GM12872 (cell line): ENCODE measurements around the gene NOS1AP.

Experiments used
- TF ChIP-seq, protein P1 (sequence below): IDR thresholded peaks from 3 replicates; pipeline ENCODE4 v1.5.1; 2011; ENCODE audit warnings: low read depth, mild to moderate bottlenecking, low read length, moderate library complexity; ENCODE audit not compliant: insufficient read depth

Gene NOS1AP

DNA sequence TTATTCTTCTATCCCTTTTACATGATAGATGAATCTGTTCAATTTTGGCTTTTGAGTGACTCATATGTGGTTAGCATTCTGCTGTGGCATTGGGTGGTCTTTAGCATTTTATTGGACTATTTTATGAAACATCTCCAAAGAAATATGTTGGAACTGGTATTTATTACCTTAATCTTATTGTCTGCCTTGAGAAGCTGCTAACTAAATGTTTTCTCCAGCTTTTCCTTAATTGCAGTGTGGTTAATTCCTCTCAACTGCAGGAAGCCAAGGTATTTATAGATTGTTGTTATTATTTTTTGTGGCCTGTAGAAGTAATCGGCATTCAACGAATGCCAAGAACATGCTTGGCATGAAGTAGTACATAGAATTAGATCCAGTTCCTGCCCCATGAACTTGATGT lies 64.1 kb downstream of the NOS1AP start:
- TF ChIP-seq, protein P1, sequence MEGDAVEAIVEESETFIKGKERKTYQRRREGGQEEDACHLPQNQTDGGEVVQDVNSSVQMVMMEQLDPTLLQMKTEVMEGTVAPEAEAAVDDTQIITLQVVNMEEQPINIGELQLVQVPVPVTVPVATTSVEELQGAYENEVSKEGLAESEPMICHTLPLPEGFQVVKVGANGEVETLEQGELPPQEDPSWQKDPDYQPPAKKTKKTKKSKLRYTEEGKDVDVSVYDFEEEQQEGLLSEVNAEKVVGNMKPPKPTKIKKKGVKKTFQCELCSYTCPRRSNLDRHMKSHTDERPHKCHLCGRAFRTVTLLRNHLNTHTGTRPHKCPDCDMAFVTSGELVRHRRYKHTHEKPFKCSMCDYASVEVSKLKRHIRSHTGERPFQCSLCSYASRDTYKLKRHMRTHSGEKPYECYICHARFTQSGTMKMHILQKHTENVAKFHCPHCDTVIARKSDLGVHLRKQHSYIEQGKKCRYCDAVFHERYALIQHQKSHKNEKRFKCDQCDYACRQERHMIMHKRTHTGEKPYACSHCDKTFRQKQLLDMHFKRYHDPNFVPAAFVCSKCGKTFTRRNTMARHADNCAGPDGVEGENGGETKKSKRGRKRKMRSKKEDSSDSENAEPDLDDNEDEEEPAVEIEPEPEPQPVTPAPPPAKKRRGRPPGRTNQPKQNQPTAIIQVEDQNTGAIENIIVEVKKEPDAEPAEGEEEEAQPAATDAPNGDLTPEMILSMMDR, result no peak

DNA sequence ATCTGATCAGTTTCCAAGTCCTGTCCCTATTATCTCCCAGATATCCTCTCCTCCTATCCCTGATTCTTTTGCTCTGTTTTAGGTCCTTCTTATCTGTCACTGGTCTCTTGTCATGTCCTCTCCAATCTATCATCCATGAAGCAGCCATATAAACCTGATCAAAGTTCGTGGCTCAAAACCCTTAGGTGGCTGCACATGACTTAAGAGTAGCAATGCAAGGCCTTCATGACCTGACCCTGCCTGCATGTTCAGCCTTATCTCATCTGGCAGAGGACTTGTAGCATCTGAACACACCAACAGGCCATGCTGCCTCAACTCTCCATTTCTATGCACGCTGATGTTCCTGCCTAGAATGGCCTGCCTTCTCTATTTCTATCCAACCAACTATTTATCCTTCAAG lies 65.2 kb downstream of the NOS1AP start:
- TF ChIP-seq, protein P1, result no peak

DNA sequence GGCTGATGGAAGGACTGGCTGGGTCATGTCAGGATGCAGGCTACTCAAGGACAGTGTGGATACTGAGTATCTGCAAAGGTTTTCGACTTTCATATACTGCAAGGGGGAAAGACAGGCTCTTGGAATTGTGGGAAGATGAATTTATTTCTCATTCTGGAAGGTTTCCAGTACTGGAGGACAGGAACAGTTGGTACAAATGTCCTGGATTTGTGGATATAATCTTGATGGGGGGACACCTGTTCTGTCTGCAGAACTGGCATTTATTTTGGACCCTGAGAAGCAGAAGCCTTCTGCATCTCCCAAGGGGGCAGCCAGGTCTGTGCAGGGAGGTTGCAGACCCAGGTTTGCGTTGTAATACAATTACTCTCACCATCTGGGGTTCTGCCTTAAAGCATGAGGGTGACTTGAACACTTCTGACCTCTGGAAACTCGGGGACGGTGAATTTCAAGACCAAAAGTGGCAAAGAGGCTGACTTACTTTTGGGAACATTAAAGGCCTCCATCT lies 65.8 kb downstream of the NOS1AP start:
- TF ChIP-seq, protein P1, result no peak

DNA sequence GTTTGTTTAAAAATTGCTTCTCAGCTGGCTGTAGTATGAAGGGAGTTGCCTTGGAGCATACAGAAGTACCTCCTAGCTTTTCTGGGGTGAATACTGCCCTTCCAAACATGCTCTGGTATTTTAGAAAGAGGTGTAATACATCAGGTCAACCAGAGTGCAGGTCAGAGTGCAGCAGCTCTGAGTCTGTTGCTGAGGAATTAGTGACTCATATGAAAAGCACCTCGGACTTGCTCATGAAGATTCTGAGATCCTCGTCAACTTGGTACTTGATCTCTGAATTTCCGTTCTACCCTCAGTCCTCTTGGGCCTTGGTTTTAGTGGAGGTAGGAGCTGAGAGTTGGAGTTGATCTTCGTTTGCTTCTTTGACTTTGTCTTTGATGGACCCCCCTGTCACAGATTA lies 67.3 kb downstream of the NOS1AP start:
- TF ChIP-seq, protein P1, result no peak

DNA sequence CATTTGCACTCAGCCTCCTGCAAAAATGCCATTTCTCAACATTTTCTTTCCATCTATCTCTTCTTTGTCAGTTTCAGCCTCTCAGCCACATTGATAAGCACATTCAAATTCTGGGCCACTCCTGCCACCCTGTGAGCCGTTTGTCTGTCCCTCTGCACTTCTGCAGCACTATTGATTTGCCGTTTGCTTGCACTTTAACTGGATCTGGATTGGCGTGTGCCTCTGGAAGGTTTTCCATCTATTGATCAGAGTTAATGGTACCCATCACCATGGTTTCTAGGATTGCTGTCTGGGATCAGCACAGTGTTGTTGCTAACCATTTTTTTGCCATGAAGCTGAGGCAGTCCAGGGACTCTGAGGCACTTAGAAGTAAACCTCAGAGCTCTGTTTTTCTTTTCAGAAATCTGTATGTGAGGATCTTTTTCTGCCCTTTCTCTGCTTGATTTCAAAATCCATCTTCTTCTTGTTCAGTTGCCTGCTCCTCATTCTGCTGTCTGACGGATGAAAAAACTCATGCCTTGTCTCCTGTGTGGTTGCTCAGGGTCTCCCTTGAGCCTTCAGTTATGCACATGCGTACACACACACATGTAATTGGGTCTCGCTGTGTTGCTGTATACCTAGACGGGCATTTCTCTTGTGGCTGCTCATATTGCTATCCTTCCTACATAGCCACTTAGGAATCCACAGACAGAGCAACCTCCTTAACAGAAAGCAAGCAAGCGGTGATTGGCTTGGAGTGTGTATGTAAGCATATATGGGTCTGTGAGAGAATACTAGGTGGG lies 67.9 kb downstream of the NOS1AP start:
- TF ChIP-seq, protein P1, result no peak

DNA sequence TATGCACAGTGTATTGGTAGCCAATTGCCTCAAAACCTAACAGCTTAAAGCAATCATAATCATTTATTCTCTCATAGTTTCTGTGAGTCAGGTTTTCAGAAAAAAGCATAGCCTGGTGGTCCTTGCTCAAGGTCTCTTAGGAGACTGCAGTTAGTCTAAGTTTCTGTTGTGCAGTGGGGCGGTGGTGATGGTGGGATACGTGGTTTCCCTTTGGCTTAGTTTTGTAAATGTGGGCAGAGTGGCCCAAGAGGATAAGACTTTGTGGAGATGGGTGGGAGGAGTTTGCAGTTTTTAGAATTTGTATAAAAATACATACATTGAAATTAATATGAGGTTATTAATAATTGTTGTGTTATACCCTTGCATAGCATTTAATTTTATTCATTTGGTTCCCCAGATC lies 68.6 kb downstream of the NOS1AP start:
- TF ChIP-seq, protein P1, result no peak

DNA sequence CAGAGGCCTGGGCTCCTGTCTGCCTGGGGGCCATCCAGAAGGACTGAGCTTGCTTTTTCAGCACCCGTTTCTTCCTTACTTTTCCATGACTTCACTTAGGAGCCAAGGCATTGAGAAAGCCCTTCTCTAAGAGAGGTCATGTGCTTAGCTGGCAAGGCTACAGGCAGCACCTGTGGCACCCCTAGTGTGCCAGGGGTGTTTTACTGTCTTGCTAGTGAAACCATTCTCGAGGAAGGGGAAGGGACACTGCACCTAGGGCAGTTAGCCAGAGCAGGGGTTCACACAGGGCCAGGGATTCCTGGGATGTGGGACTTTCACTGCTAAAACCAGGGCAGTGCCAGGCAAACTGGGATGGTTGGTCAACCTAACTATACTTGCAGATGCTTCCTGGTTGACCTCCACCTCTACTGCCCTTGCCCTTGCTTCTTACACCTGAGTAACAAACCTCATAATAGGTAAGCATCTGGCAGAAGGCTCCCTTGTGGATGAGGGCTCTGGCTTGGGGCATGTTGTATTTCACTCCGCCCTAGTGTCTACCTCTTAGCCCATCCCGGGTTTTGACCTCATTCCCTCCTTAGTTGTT lies 69.2 kb downstream of the NOS1AP start:
- TF ChIP-seq, protein P1, result no peak
